IMR-90 (cell line): ENCODE results near the gene FUT8. TPM values are rescaled to one million over a fixed set of nuclear protein-coding genes. Genes with fewer than 3 reads are reported as not detected.

Source experiments
- ATAC-seq: fragments of 200-7000 bp; cut with Tn5 transposase; 2 replicates; pipeline ENCODE4 v1.9.1; 2020; ENCODE audit warnings: low read depth, mild to moderate bottlenecking, moderate library complexity
- BruUV-seq: library from RNA; stranded (reverse); fragments of 400-500 nt; replicated peaks from 2 replicates; lab custom pipeline; 2021; lab: Mats Ljungman, UMichigan
- CTCF ChIA-PET: fragments of 300-600 bp; formaldehyde crosslinking; extraction: SDS; loops from one replicate; lab custom pipeline; 2021; ENCODE audit warnings: antibody characterized with exemption; lab: Yijun Ruan, JAX
- POLR2A ChIA-PET: fragments of 300-600 bp; sonication (Branson Sonifier 250); formaldehyde crosslinking; loops from one replicate; lab custom pipeline; 2022; ENCODE audit warnings: antibody characterized with exemption; ENCODE audit not compliant: unreplicated experiment; lab: Charles Lee
- DNase-seq: peaks from one replicate; pipeline ENCODE4 v3.0.0; 2013
- H2AFZ ChIP-seq: replicated peaks from 2 replicates; pipeline ENCODE3; 2013; ENCODE audit warnings: low read length, mild to moderate bottlenecking; ENCODE audit not compliant: poor library complexity
- H2AK5ac ChIP-seq: 2 replicates; pipeline ENCODE4 v1.6.1; 2013; ENCODE audit warnings: low read depth, low read length, inconsistent platforms
- H2AK9ac ChIP-seq: replicated peaks from 2 replicates; pipeline ENCODE3; 2013; ENCODE audit warnings: mild to moderate bottlenecking, low read depth, low read length, moderate library complexity; ENCODE audit not compliant: poor library complexity
- H2BK120ac ChIP-seq: 2 replicates; pipeline ENCODE4 v1.6.1; 2013; ENCODE audit warnings: low read depth, low read length, inconsistent platforms
- H2BK15ac ChIP-seq: 3 replicates; pipeline ENCODE4 v1.6.1; 2013; ENCODE audit warnings: low read depth, low read length, inconsistent platforms
- H2BK20ac ChIP-seq: 2 replicates; pipeline ENCODE4 v1.6.1; 2013; ENCODE audit warnings: low read depth, mild to moderate bottlenecking, inconsistent platforms, low read length, moderate library complexity
- H2BK5ac ChIP-seq: 2 replicates; pipeline ENCODE4 v1.6.1; 2013; ENCODE audit warnings: mild to moderate bottlenecking, low read depth, low read length, inconsistent platforms; ENCODE audit not compliant: poor library complexity, severe bottlenecking
- H3K14ac ChIP-seq: replicated peaks from 2 replicates; pipeline ENCODE4 v1.6.1; 2013; ENCODE audit warnings: low read depth, low read length, inconsistent platforms
- H3K18ac ChIP-seq: 2 replicates; pipeline ENCODE4 v1.6.1; 2013; ENCODE audit warnings: low read depth, low read length, control low read depth
- H3K23ac ChIP-seq: 2 replicates; pipeline ENCODE4 v1.6.1; 2013; ENCODE audit warnings: low read depth, low read length, inconsistent platforms
- H3K27ac ChIP-seq: 2 replicates; pipeline ENCODE4 v1.5.1; 2013; ENCODE audit warnings: mild to moderate bottlenecking, control low read depth, low read length; ENCODE audit not compliant: insufficient read depth
- H3K27me3 ChIP-seq: 2 replicates; pipeline ENCODE4 v1.6.1; 2013; ENCODE audit warnings: low read length; ENCODE audit not compliant: control insufficient read depth, insufficient read depth
- H3K36me3 ChIP-seq: 2 replicates; pipeline ENCODE4 v1.6.1; 2013; ENCODE audit warnings: low read length, mixed read lengths; ENCODE audit not compliant: control insufficient read depth, insufficient read depth
- H3K4ac ChIP-seq: 2 replicates; pipeline ENCODE4 v1.6.1; 2013; ENCODE audit warnings: low read depth, low read length, inconsistent platforms
- H3K4me1 ChIP-seq: 2 replicates; pipeline ENCODE4 v1.6.1; 2013; ENCODE audit warnings: low read length, mixed read lengths; ENCODE audit not compliant: control insufficient read depth, insufficient read depth
- H3K4me2 ChIP-seq: 2 replicates; pipeline ENCODE4 v1.6.1; 2013; ENCODE audit warnings: low read depth, mild to moderate bottlenecking, control low read depth, low read length, moderate library complexity
- H3K4me3 ChIP-seq: 2 replicates; pipeline ENCODE4 v1.5.1; 2013; ENCODE audit warnings: low read depth, mild to moderate bottlenecking, control low read depth, low read length, moderate library complexity; ENCODE audit not compliant: insufficient read depth
- H3K56ac ChIP-seq: 2 replicates; pipeline ENCODE4 v1.6.1; 2013; ENCODE audit warnings: low read length, inconsistent platforms; ENCODE audit not compliant: insufficient read depth; ENCODE audit errors: extremely low read depth
- H3K79me1 ChIP-seq, 2 experiments: 2 replicates each; pipeline ENCODE4 v1.6.1; 2013; ENCODE audit warnings: low read length in 2 of 2, inconsistent platforms in 1 of 2, low read depth in 1 of 2
- H3K9ac ChIP-seq: 2 replicates; pipeline ENCODE4 v1.6.1; 2013; ENCODE audit warnings: low read depth, low read length, control low read depth
- H3K9me1 ChIP-seq: 2 replicates; pipeline ENCODE4 v1.6.1; 2013; ENCODE audit warnings: low read length, inconsistent platforms; ENCODE audit not compliant: insufficient read depth
- H3K9me3 ChIP-seq: 2 replicates; pipeline ENCODE4 v1.6.1; 2013; ENCODE audit warnings: low read length; ENCODE audit not compliant: control insufficient read depth, insufficient read depth
- H4K20me1 ChIP-seq: 2 replicates; pipeline ENCODE4 v1.6.1; 2013; ENCODE audit warnings: low read length, inconsistent platforms; ENCODE audit not compliant: insufficient read depth
- H4K5ac ChIP-seq: 2 replicates; pipeline ENCODE4 v1.6.1; 2013; ENCODE audit warnings: mild to moderate bottlenecking, low read depth, low read length, control low read depth
- H4K8ac ChIP-seq, 2 experiments: 2 replicates each; pipeline ENCODE4 v1.6.1; 2013; ENCODE audit warnings: low read depth in 2 of 2, low read length in 2 of 2, control low read depth in 1 of 2, inconsistent platforms in 1 of 2
- H4K91ac ChIP-seq: 2 replicates; pipeline ENCODE4 v1.6.1; 2013; ENCODE audit warnings: low read depth, low read length, inconsistent platforms; ENCODE audit not compliant: insufficient read depth
- BHLHE40 ChIP-seq: fragments of 150-350 bp; IDR thresholded peaks from 2 replicates; pipeline ENCODE4 v1.6.1; 2016; ENCODE audit warnings: mild to moderate bottlenecking, low read depth, low read length
- CEBPB ChIP-seq: IDR thresholded peaks from 2 replicates; pipeline ENCODE4 v1.6.1; 2012; ENCODE audit warnings: low read depth, low read length, improper control_type of control experiment
- CHD1 ChIP-seq: IDR thresholded peaks from 2 replicates; pipeline ENCODE4 v1.6.1; 2012; ENCODE audit warnings: low read depth, low read length, improper control_type of control experiment
- MAFK ChIP-seq: IDR thresholded peaks from 2 replicates; pipeline ENCODE4 v1.6.1; 2012; ENCODE audit warnings: low read depth, low read length, improper control_type of control experiment
- NFE2L2 ChIP-seq: fragments of 150-350 bp; IDR thresholded peaks from 2 replicates; pipeline ENCODE4 v1.6.1; 2016; ENCODE audit warnings: low read depth, mild to moderate bottlenecking, low read length
- RCOR1 ChIP-seq: IDR thresholded peaks from 2 replicates; pipeline ENCODE4 v1.6.1; 2012; ENCODE audit warnings: mild to moderate bottlenecking, low read length, improper control_type of control experiment; ENCODE audit not compliant: insufficient replicate concordance
- RFX5 ChIP-seq: IDR thresholded peaks from 2 replicates; pipeline ENCODE4 v1.8.0; 2012; ENCODE audit warnings: low read depth, mild to moderate bottlenecking, low read length, moderate library complexity
- SMC3 ChIP-seq: fragments of 150-350 bp; IDR thresholded peaks from 2 replicates; pipeline ENCODE4 v1.6.1; 2016; ENCODE audit warnings: low read depth, mild to moderate bottlenecking, antibody characterized with exemption, low read length, moderate library complexity
- WGBS, 2 experiments: methylation state at CpG; one replicate each; pipeline versions ENCODE4 v1.1.5 to v1.1.7; 2013; ENCODE audit warnings: missing lambda C conversion rate in 2 of 2; ENCODE audit not compliant: insufficient read length in 1 of 2; ENCODE audit errors: extremely low coverage in 2 of 2; 5-methylcytosine and 5-hydroxymethylcytosine counted together
- dilution Hi-C: fragments of 300-500 bp; cut with HindIII; formaldehyde crosslinking; loops from one replicate; pipeline ENCODE4 v1.14.3; 2018; ENCODE audit warnings: low sequenced_read_pairs; ENCODE audit not compliant: unreplicated experiment
- in situ Hi-C: fragments of 300-500 bp; cut with MboI; formaldehyde crosslinking; loops from 3 replicates; pipeline ENCODE4 v1.14.3; 2019; ENCODE audit warnings: low sequenced_read_pairs, inconsistent platforms, mixed read lengths
- intact Hi-C: fragments of 100-400 bp; cut with micrococcal nuclease; formaldehyde crosslinking; loops from 2 replicates; pipeline ENCODE4 v1.10.0; 2022
- polyA plus RNA-seq, 3 experiments: library from polyadenylated mRNA; depleted of rRNA; stranded (reverse); fragments of >200 nt; gene quantifications; 2 replicates each; pipeline ENCODE4 v1.2.3, GENCODE V29; 2012; ENCODE audit warnings: low replicate concordance in 1 of 3
- total RNA-seq: library from RNA; depleted of rRNA; stranded (reverse); fragments of >200 nt; gene quantifications from 2 replicates; pipeline ENCODE4 v1.2.3, GENCODE V29; 2012

Gene FUT8
- total and polyA plus RNA-seq, 2 of the 4 experiments (the other 2 are of a cell fraction) = 15.6 to 72.9 TPM

- Histone ChIP-seq H4K5ac (no peak overlapping the region), H2BK5ac (no peak overlapping the region), H2BK20ac (no peak overlapping the region), H3K27ac (no peak overlapping the region), H3K36me3 (no peaks in the 10 kb centered on the region), H2AK9ac (no peak overlapping the region), H3K23ac (no peak overlapping the region), H3K4me2 (no peak overlapping the region), H3K4me1 (no peaks in the 10 kb centered on the region), H3K56ac (no peak overlapping the region), H3K9me3 (no peaks in the 10 kb centered on the region), H4K91ac (no peak overlapping the region), H3K14ac (no peak overlapping the region), H2AFZ (no peak overlapping the region), H3K27me3 (no peaks in the 10 kb centered on the region), H2BK15ac (no peak overlapping the region), H2AK5ac (no peak overlapping the region), H3K79me1 (peaks cover 11 to 15% of the 10 kb centered on the region in 2 experiments; a peak in 3 of 4 replicates), H4K8ac (no peak overlapping the region), H3K4me3 (no peak overlapping the region), H3K9me1 (no peaks in the 10 kb centered on the region), H4K20me1 (no peaks in the 10 kb centered on the region), H3K4ac (no peak overlapping the region), H3K9ac (no peak overlapping the region), H3K18ac (no peak overlapping the region), H2BK120ac (no peak overlapping the region)
- dilution Hi-C loops = no loop called here
- no CpG with 5 or more reads among the region's 6 CpGs for WGBS, 2 experiments
- intact Hi-C loops = no loop called here
- in situ Hi-C loops = no loop called here
- ChIA-PET CTCF (no interaction called here), POLR2A (no interaction called here)
- ATAC-seq (no peak), DNase-seq (no peak)
- TF ChIP-seq BHLHE40 (no peak), RCOR1 (no peak), NFE2L2 (no peak), RFX5 (no peak), MAFK (no peak), SMC3 (no peak), CEBPB (no peak), CHD1 (no peak)
- no TSS peak for BruUV-seq
These were observed 94.3 kb downstream of the FUT8 start for GRCh38 chr14:65506801-65507200.
